Measurements from ENCODE around the gene PDZRN3. TPM values are rescaled to one million over a fixed set of nuclear protein-coding genes. Genes with fewer than 3 reads are reported as not detected.

The PDZRN3 gene
- total and polyA plus RNA-seq, 2 of the 13 experiments (the other 11 are each of a cell fraction or from before 2014, with no cell fraction given): not detected

DNA sequence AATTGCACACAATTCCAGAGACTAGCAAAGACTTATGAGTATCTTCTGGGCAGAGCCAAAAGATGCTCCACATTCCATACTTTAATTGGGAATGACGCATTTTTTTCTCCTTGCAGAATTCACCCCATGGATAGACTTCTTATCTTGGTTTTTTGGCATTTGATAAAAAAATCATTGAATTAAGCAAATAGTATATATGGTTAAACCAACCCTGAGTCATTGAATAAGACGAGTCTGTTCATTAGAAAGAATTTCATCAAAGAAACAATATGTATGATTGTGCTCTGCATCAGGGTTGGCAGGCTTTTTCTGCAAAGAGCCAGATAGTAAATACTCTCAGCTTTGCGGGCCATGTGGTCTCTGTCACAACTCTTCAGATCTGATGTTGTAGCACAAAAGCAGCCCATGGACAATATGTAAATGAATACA is 9.2 kb upstream of the PDZRN3 start:
- POLR2A ChIA-PET: no interaction called here
- no peak overlapping the region for H3K4me3 ChIP-seq (replicated peaks in 1 of 3; ENCODE audit: insufficient read depth in 1 of 3, low read depth in 2 of 3, low read length in 3 of 3)
- no TSS peak for BruUV-seq (replicated peaks)
- TF ChIP-seq ZNF34 (CRISPR knock-in tag; IDR thresholded peaks at IDR 0.05; ENCODE audit: borderline replicate concordance): no peak
- TF ChIP-seq ADNP (CRISPR knock-in tag; IDR thresholded peaks at IDR 0.05): no peak
- TF ChIP-seq, protein P1, sequence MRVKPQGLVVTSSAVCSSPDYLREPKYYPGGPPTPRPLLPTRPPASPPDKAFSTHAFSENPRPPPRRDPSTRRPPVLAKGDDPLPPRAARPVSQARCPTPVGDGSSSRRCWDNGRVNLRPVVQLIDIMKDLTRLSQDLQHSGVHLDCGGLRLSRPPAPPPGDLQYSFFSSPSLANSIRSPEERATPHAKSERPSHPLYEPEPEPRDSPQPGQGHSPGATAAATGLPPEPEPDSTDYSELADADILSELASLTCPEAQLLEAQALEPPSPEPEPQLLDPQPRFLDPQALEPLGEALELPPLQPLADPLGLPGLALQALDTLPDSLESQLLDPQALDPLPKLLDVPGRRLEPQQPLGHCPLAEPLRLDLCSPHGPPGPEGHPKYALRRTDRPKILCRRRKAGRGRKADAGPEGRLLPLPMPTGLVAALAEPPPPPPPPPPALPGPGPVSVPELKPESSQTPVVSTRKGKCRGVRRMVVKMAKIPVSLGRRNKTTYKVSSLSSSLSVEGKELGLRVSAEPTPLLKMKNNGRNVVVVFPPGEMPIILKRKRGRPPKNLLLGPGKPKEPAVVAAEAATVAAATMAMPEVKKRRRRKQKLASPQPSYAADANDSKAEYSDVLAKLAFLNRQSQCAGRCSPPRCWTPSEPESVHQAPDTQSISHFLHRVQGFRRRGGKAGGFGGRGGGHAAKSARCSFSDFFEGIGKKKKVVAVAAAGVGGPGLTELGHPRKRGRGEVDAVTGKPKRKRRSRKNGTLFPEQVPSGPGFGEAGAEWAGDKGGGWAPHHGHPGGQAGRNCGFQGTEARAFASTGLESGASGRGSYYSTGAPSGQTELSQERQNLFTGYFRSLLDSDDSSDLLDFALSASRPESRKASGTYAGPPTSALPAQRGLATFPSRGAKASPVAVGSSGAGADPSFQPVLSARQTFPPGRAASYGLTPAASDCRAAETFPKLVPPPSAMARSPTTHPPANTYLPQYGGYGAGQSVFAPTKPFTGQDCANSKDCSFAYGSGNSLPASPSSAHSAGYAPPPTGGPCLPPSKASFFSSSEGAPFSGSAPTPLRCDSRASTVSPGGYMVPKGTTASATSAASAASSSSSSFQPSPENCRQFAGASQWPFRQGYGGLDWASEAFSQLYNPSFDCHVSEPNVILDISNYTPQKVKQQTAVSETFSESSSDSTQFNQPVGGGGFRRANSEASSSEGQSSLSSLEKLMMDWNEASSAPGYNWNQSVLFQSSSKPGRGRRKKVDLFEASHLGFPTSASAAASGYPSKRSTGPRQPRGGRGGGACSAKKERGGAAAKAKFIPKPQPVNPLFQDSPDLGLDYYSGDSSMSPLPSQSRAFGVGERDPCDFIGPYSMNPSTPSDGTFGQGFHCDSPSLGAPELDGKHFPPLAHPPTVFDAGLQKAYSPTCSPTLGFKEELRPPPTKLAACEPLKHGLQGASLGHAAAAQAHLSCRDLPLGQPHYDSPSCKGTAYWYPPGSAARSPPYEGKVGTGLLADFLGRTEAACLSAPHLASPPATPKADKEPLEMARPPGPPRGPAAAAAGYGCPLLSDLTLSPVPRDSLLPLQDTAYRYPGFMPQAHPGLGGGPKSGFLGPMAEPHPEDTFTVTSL (CRISPR knock-in tag; IDR thresholded peaks at IDR 0.05; ENCODE audit: borderline replicate concordance): no peak
- TF ChIP-seq ZNF326 (CRISPR knock-in tag; IDR thresholded peaks at IDR 0.05; ENCODE audit: borderline replicate concordance): no peak
- no peak for TF ChIP-seq TBL1XR1 (IDR thresholded peaks at IDR 0.05; ENCODE audit: borderline replicate concordance, low read length, partially characterized antibody)
- TF ChIP-seq TBX2 (CRISPR knock-in tag; IDR thresholded peaks at IDR 0.05; ENCODE audit: borderline replicate concordance): no peak
- TF ChIP-seq, protein P2, sequence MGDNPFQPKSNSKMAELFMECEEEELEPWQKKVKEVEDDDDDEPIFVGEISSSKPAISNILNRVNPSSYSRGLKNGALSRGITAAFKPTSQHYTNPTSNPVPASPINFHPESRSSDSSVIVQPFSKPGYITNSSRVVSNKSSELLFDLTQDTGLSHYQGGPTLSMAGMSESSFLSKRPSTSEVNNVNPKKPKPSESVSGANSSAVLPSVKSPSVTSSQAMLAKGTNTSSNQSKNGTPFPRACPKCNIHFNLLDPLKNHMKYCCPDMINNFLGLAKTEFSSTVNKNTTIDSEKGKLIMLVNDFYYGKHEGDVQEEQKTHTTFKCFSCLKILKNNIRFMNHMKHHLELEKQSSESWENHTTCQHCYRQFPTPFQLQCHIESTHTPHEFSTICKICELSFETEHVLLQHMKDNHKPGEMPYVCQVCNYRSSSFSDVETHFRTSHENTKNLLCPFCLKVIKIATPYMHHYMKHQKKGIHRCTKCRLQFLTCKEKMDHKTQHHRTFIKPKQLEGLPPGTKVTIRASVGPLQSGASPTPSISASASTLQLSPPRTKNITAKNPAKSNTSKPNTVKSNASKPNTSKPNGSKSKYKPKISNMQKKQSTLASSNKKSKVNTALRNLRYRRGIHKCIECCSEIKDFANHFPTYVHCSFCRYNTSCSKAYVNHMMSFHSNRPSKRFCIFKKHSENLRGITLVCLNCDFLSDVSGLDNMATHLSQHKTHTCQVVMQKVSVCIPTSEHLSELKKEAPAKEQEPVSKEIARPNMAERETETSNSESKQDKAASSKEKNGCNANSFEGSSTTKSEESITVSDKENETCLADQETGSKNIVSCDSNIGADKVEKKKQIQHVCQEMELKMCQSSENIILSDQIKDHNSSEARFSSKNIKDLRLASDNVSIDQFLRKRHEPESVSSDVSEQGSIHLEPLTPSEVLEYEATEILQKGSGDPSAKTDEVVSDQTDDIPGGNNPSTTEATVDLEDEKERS (CRISPR knock-in tag; IDR thresholded peaks at IDR 0.05): no peak
- no peak for TF ChIP-seq PHF8 (CRISPR knock-in tag; IDR thresholded peaks at IDR 0.05)
- TF ChIP-seq, protein P3, sequence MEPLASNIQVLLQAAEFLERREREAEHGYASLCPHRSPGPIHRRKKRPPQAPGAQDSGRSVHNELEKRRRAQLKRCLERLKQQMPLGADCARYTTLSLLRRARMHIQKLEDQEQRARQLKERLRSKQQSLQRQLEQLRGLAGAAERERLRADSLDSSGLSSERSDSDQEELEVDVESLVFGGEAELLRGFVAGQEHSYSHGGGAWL (CRISPR knock-in tag; IDR thresholded peaks at IDR 0.05): no peak
- TF ChIP-seq FOXO1 (CRISPR knock-in tag; IDR thresholded peaks at IDR 0.05): no peak
- no peak for TF ChIP-seq ZNF329 (CRISPR knock-in tag; IDR thresholded peaks at IDR 0.05; ENCODE audit: low read depth)
- TF ChIP-seq, protein P4, sequence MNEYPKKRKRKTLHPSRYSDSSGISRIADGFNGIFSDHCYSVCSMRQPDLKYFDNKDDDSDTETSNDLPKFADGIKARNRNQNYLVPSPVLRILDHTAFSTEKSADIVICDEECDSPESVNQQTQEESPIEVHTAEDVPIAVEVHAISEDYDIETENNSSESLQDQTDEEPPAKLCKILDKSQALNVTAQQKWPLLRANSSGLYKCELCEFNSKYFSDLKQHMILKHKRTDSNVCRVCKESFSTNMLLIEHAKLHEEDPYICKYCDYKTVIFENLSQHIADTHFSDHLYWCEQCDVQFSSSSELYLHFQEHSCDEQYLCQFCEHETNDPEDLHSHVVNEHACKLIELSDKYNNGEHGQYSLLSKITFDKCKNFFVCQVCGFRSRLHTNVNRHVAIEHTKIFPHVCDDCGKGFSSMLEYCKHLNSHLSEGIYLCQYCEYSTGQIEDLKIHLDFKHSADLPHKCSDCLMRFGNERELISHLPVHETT (CRISPR knock-in tag; conservative IDR thresholded peaks at IDR 0.05): no peak
- no peak for TF ChIP-seq ZNF776 (CRISPR knock-in tag; IDR thresholded peaks at IDR 0.05)

More for the DNA sequence above, 9.2 kb upstream of the PDZRN3 start:
- WGBS (ENCODE audit: low lambda C conversion rate): 61% methylated on average over 3 of the region's 3 CpGs
- Histone ChIP-seq H2AFZ (ENCODE audit: low read length) (no peak overlapping the region), H3K9me3 (ENCODE audit: low read length) (no peaks in the 10 kb centered on the region), H3K27ac (ENCODE audit: extremely low read length, insufficient read depth, low read length) (no peak overlapping the region), H3K79me2 (ENCODE audit: insufficient read depth, low read length) (no peaks in the 10 kb centered on the region), H3K36me3 (replicated peaks in 1 of 2; ENCODE audit: control insufficient read depth in 1 of 2, insufficient read depth in 2 of 2, low read length in 2 of 2) (no peaks in the 10 kb centered on the region), H3K4me2 (ENCODE audit: low read depth, low read length) (no peak overlapping the region), H4K20me1 (ENCODE audit: insufficient read depth, low read length) (no peaks in the 10 kb centered on the region), H3K27me3 (ENCODE audit: control insufficient read depth in 1 of 2, insufficient read depth in 2 of 2, low read length in 2 of 2) (no peaks in the 10 kb centered on the region), H3K9ac (ENCODE audit: insufficient read depth, low read depth, low read length) (no peak overlapping the region), H3K4me1 (ENCODE audit: insufficient read depth, low read length) (no peaks in the 10 kb centered on the region)
- in situ Hi-C loops (cut with HindIII; ENCODE audit: extremely low pct_ligation_motif_present, low pct_unique_long_range_greater_than_20kb) (no loop called here), intact Hi-C loops (cut with micrococcal nuclease; ENCODE audit: unreplicated experiment) (no loop called here)
- CTCF ChIA-PET (ENCODE audit: low intra/inter-chr PET ratio, low total read pairs): no interaction called here
- ATAC-seq: no peak
- no peak for FAIRE-seq
- DNase-seq (ENCODE audit: low spot score): no peak

Data from HepG2 (cell line).